ENCODE results near the gene TAF5L.

DNA sequence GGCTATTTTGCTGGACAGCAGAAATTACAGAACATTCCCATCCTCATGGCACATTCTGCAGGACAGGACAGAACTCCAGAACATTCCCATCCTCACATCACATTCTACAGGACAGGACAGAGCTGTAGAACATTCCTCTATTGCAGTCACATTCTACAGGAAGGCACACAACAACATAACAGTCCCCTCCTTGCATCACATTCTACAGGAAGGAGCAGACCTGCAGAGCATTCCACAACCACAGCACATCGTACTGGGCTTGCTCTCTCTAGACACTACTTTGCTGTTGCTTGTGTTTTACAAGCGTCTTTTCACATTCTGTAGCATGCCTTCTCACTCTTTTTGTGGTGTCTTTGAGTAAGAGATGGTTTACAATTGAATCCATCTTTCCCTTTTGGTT is 40.6 kb downstream of the TAF5L start:
- TF ChIP-seq EZH2 (IDR thresholded peaks at IDR 0.05; ENCODE audit: insufficient read depth, poor library complexity, severe bottlenecking) (no peak), EZH2phosphoT487 (IDR thresholded peaks at IDR 0.05; ENCODE audit: insufficient read depth, low read depth) (no peak)
